ENCODE data around the gene PXMP2.
"Not testable (repeated sequence)": the region's sequence is repeated elsewhere in the genome, so short reads cannot be mapped to it uniquely, and the experiment has no call there.

The PXMP2 gene

DNA sequence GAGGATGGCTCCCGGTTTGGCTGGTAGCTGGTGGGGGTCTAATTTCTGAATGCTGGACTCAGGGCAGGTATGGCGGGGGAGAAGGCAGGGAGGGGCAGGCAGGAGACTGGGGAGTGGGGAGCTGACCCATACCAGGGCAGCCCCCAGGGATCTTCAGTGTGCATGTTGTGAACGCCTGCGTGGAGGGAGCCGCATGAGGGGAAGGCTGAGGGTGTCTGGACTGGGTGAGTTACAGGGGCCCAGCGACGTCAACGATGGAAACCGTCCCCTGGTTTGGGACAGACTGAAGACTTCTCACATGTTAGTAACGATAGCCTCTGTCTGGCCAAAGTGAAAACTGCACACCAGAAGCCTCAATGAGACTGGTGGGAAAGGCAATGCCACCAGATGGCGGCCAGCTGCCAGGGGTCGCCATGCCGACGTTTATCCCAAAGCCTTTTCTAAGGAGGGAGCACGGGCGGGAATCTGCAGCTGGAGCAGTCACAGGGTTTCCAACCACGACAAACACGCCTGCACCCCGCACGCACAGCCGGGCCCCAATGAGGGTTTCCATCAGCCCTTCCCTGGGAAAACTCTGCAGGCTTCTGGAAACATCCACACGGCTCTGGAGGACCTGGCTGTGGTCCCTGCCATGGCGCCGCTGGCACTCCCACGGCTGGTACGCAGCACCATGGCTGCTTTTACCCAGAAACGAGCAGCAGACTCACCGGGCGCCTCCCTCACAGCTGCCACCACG, 37.3 kb downstream of the PXMP2 start:
- no peak for DNase-seq

GRCh38 chr12:132726386-132726785, 39.0 kb downstream of the PXMP2 start:
- no peak for DNase-seq

DNA sequence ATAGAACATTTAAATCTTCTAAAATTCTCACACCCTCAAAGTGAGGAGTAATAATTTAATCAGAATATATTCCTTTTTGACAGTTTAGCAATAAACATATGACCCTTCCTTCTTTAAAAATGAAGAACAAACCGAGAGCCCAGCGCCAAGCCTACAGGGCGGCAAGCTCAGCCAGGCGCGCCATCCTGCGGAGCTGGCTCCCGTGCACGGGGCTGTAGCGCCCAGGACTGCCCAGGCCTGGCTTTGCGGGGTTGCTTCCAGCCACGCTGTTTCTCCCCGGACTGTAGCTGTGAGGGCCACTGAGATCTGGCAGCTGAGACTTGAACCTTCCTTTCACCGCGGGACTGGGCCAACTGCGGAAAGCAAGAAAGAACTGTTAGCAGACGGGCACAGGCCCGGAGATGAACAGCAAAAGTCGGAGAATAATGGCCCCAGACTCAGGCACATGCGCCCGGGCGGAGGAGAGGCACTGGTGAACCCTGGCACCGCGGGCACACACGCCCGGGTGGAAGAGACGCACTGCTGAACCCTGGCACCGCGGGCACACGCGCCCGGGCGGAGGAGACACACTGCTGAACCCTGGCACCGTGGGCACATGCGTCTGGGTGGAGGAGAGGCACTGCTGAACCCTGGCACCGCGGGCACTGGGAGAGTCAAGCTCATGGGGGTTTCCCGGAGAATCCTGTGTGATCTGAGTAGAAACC, 39.9 kb downstream of the PXMP2 start:
- no peak for DNase-seq

DNA sequence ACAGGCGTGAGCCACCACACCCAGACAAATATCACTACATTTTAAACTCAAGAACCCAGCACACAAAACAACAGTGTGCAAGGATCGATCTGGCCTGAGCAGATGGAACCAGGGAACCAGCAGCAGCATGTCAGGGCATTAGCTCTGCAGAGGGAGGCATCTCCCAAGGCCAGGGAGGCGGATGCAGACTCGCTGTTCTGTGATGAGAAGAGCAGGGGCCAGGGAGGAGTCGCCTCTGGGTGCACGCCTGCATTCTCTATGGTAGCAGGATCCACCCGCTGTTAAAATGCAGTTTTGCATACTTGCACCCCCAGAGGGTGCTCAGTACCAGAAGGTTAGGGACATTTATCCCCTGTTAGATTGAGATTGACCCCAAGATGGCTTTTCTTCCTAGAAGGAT, 41.1 kb downstream of the PXMP2 start:
- DNase-seq, result no peak

DNA sequence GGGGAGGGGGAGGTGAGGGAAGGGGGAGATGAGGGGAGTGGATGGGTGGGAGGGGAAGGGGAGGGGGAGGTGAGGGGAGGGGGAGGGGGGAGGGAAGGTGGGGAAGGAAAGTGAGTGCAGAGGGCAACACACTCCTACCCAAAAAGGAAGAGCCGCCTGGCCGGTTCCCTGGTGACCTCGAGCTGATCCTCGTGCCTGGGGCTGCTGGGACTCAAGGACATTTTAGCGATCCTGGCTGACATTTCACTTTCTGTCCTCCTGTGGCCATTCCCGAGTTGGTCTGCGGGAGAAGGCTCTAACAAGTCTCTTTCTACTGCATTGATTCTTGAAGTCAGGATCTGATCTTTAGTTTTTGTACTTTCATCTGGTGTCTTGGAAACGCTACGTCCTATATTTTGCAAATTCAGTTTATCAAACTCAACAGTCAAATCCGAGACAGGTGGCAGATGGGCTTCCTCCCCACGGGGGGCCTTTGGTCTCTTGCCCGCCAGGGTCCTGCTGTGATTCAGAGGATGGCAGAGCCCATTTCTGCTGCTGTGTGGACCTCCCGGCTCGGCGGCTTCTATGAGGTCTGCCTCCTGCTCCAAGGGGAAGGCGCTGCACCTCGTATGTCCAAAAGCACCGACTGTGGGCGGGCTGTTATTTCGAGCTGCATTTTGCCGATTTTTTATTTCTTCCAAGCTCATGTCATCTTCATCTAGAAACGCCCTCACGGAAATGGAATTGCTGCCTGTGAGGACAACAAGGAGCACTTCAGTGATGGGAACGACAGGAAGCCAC, 42.3 kb downstream of the PXMP2 start:
- no peak for DNase-seq

DNA sequence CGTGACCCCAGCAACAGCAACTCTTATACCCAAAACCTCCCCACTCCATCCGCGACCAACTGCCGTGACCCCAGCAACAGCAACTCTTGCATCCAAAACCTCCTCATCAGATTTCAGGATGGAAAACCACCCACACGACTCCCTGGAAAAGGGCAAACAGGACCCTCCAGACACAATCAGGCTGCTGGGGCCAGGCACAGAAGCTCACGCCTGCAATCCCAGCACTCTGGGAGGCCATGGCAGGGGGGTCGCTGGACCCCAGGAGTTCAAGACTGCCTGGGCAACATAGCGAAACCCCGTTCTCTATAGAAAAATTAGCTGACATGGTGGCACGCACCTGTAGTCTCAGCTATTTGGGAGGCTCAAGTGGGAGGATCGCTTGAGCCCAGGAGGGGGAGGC, 43.0 kb downstream of the PXMP2 start:
- DNase-seq, result no peak

- DNase-seq, result no peak
Observed at GRCh38 chr12:132731574-132731973, 44.2 kb downstream of the PXMP2 start.

DNA sequence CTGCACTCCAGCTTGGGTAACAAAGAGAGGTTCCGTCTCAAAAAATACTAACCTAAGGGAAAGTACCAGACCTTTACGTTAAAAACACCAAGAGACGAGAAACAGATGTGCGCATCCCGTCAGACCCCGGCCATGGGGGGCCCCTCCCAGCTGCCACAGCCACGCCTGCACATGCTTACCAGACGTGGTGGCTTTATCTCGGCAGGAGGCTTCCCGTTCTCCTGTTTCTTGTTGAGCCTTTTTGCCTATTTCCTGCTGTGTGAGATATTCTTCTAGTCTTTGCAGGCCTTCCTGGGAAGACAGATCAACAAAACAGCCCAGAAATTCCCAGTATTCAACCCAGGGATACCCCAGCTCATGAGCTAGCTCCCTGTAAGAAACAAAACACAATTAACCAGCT, 46.8 kb downstream of the PXMP2 start:
- DNase-seq, result no peak

- DNase-seq, result no peak
Observed at GRCh38 chr12:132735496-132735895, 48.1 kb downstream of the PXMP2 start.

GRCh38 chr12:132736378-132736777, 49.0 kb downstream of the PXMP2 start:
- no peak for DNase-seq

DNA sequence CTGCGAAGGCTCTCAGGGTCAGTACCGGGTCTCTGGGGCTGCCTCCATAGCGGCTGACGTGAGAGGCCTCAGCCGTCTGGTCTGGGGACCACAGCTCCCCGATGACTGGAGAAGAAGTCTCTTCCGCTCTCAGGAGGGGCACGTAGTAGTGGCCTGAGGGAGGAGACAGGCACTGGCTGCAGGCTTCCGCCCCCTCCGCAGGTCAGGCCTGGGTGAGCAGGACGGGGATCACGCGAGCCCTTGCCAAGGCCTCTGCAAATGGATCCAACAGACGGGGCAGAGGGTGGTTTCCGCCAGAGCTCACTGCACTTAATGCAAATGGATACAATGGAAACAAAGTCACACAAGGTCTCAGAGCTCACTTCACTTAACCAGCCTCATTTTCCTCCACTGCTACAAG, 49.5 kb downstream of the PXMP2 start:
- no peak for DNase-seq

DNA sequence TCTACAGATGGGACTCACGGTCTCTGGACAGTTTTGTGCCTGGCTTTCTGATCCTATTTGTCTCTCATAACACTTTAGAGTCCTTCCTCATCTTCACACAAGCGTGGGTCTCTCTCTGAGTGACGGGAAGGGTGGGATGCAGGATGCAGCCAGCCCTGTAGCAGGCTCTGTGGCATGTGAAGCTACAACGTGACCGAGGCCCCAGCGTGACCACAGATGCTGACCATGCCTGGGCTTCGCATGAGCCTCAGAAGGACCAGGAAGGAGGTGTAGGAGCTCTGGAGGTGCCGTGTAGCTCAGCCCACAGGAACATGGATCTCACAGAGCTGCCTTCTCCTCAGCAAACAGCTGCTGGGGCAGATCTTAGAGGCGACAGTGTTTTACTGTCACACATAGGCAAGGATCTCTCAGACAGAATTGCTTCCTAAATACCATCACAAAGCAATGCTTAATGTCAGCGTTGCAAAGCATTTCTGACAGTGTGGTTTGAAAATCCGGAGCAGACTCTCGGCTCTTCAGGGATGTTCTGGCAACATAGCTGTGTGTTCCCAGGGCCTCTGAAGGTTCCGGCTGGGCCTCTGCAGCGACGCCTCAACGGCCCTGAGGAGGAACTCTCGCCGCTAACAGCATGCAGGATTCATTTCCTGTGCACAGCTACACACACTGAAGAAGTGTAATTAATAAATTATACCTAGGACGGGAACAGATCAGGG, 52.4 kb downstream of the PXMP2 start:
- DNase-seq, result no peak

GRCh38 chr12:132740313-132740646, 52.9 kb downstream of the PXMP2 start:
- DNase-seq, result no peak

DNA sequence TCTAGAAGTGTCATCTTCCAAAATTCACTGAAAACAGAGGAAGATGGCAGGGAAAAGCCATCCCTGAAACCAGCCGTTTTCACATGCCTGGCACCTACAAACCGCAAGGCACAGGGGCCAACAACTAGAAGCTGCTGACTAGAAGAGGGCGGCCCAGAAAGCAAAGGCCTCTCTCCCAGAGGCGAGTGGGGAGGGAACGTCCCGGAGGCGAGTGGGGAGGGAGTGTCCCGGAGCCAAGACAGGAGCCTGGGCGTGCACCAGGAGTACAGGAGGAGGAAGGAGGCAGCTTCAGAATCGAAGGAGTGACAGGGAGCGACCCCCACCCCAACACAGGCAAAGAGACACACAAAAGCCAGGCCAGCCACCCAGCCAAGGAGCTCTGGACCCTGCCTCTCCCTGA, 53.3 kb downstream of the PXMP2 start:
- DNase-seq, result no peak

GRCh38 chr12:132741620-132742019, 54.2 kb downstream of the PXMP2 start:
- no peak for DNase-seq

- DNase-seq, result no peak
Observed at GRCh38 chr12:132743831-132744230, 56.4 kb downstream of the PXMP2 start.

DNA sequence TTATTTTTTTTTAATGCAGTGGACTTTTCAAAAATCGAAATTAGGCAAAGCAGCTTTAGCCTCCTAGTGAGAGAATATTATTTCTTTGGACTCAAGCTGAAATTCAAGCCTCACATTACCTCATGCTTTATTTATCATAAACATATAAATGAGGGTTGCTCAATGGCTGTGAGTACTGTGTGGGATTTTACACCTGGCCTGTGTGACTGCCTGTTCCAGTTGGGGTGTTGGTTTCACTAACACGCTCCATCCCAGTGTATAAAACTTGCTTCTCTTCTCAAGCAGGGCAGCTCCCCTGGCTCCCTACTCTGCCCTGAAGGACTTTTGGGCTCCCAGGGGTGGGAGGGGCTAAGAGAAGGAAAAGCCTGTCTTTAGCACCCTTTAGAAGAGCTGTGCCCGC, 59.2 kb downstream of the PXMP2 start:
- DNase-seq, result no peak

GRCh38 chr12:132747395-132747794, 60.0 kb downstream of the PXMP2 start:
- DNase-seq, result no peak

DNA sequence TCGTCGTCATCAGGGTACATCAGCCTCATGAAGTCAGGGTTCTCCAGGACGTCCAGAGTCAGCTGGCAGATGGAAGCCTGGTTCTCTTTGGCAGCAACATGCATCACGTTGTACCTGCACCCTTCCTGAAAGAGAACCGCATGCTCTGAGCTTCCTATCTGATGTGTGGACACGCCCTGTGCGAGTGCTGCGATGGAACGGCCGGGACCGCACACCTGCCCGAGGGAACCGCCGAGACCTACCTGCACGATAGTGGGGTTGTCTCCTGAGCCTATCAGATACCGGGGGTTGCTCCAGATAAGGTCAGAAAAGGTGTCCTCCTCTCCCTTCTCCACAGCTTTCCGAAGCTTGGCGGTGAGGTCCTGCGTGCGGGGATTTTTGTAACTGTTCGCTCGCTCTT, 60.5 kb downstream of the PXMP2 start:
- no peak for DNase-seq

DNA sequence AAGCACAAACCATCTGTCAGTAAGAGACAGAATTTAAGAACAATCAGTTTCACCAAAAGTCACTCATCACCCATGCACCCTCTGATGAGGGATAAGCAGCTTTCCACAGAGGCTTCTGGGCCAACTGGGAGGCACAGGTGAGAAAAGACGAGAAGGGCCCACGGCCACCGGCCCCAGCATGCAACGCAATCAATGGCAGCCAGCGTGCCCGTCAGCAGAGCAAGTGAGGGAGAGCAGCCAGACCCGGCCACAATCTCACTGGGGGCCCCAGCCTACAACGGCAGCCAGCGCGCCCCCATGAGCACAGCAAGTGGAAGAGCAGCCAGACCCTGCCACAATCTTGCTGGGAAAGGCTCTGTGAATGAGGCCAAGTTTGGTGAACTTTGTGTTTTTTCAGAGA, 60.9 kb downstream of the PXMP2 start:
- DNase-seq, result no peak

DNA sequence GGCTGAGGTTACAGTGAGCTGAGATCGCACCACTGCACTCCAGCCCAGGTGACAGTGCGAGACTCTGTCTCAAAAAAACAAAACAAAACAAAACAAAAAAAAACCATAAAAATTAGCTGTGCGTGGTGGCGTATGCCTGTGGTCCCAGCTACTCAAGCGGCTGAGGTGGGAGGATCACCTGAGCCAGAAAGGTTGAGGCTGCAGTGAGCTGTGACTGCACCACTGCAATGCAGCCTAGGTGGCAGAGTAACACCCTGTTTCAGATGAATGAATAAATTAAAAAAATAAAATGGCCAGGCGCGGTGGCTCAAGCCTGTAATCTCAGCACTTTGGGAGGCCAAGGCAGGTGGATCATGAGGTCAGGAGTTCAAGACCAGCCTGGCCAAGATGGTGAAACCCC, 66.3 kb downstream of the PXMP2 start:
- not testable (repeated sequence) for DNase-seq

DNA sequence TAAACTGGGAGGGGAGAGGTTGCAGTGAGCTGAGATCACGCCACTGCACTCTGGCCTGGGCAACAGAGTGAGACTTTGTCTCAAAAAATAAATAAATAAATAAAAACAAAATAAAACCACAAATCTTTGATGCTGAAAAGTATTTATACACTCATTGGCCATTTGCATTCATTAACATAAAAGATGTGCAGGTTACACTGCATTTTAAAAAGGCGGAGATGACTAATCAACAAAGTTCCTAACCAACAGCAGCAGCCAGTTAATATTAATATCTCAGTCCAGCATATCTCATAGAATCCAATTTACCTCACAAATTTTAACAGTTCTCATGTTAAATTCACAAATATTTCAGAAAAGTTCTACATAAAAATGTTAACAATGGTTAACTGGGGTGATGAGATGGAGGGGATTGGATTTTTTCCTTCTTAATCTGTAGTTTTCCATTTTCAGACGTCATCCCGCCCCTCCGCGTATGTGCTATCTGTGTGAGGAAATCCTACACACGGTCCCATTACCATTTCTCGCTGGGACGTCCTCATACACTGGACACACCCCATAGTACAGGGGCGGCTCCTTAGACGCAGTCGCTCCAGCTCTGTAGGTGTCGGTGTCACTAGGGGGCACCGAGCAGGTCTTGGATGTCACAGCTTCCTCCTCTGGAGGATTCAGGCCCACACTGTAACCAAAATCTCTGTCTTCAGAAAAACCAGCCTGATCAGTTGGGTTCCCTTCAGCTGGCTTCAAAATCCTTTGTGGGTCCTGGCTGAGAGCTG, 67.0 kb downstream of the PXMP2 start:
- DNase-seq, result no peak
